GM12878 (cell line): ENCODE data around the gene PALLD. TPM values are rescaled to one million over a fixed set of nuclear protein-coding genes. Genes with fewer than 3 reads are reported as not detected.

Source experiments
- ATAC-seq: fragments of 200-7000 bp; cut with Tn5 transposase; 3 replicates; pipeline ENCODE4 v1.9.1; 2020; ENCODE audit warnings: mild to moderate bottlenecking, moderate library complexity
- BruUV-seq: library from RNA; stranded (reverse); fragments of 400-500 nt; replicated peaks from 2 replicates; lab custom pipeline; 2021; lab: Mats Ljungman, UMichigan
- CTCF ChIA-PET: fragments of 300-600 bp; sonication (Branson Sonifier 250); formaldehyde crosslinking; extraction: SDS; loops from one replicate; lab custom pipeline; 2021; ENCODE audit warnings: inconsistent platforms; lab: Yijun Ruan, JAX
- POLR2A ChIA-PET: fragments of 350-600 bp; formaldehyde crosslinking; extraction: SDS; loops from one replicate; lab custom pipeline; 2021; ENCODE audit warnings: inconsistent platforms; lab: Charles Lee
- RAD21 ChIA-PET: fragments of 300-600 bp; sonication (Branson Sonifier 250); formaldehyde crosslinking; loops from one replicate; lab custom pipeline; 2023; ENCODE audit warnings: antibody characterized with exemption; ENCODE audit not compliant: unreplicated experiment; lab: Charles Lee
- SMC1A ChIA-PET: fragments of 300-600 bp; sonication (Branson Sonifier 250); formaldehyde crosslinking; loops from one replicate; lab custom pipeline; 2023; ENCODE audit not compliant: unreplicated experiment, uncharacterized antibody; lab: Charles Lee
- DNase-seq: peaks from one replicate; pipeline ENCODE4 v3.0.0-alpha.2; 2011; ENCODE audit warnings: low read depth, low spot score
- FAIRE-seq: peaks from 3 replicates; lab custom pipeline; 2011; peaks lifted over from hg19 to GRCh38; lab: Jason Lieb, UNC
- H2AFZ ChIP-seq: 2 replicates; pipeline ENCODE4 v1.6.0; 2011; ENCODE audit warnings: low read depth, low read length, control low read depth; ENCODE audit not compliant: control insufficient read depth
- H3K27ac ChIP-seq: 2 replicates; pipeline ENCODE4 v1.5.1; 2011; ENCODE audit warnings: control low read depth; ENCODE audit not compliant: control insufficient read depth, insufficient read depth
- H3K27me3 ChIP-seq, 2 experiments: replicated peaks in 1 of 2; 2 replicates each; pipeline versions ENCODE4 v1.6.0 to v1.6.1; 2011; ENCODE audit warnings: low read length in 1 of 2; ENCODE audit not compliant: control insufficient read depth in 2 of 2, insufficient read depth in 2 of 2
- H3K36me3 ChIP-seq, 2 experiments: 2 replicates each; pipeline ENCODE4 v1.5.1; 2011; ENCODE audit warnings: low read length in 1 of 2; ENCODE audit not compliant: control insufficient read depth in 2 of 2, insufficient read depth in 2 of 2
- H3K4me1 ChIP-seq: 2 replicates; pipeline ENCODE4 v1.6.1; 2011; ENCODE audit warnings: mild to moderate bottlenecking, low read length, moderate library complexity, mixed read lengths; ENCODE audit not compliant: control insufficient read depth, insufficient read depth
- H3K4me2 ChIP-seq: 2 replicates; pipeline ENCODE4 v1.6.0; 2011; ENCODE audit warnings: control low read depth; ENCODE audit not compliant: control insufficient read depth, insufficient read depth
- H3K4me3 ChIP-seq: fragments of 200-600 bp; sonication (generic); 2 replicates; pipeline ENCODE4 v1.5.1; 2016
- H3K79me2 ChIP-seq: 2 replicates; pipeline ENCODE4 v1.6.0; 2011; ENCODE audit warnings: low read length; ENCODE audit not compliant: control insufficient read depth, insufficient read depth
- H3K9ac ChIP-seq: 2 replicates; pipeline ENCODE4 v1.8.0; 2011; ENCODE audit warnings: low read length, control low read depth, mixed read lengths; ENCODE audit not compliant: control insufficient read depth, insufficient read depth
- H3K9me3 ChIP-seq: replicated peaks from 3 replicates; pipeline ENCODE4 v1.5.1; 2011; ENCODE audit warnings: mild to moderate bottlenecking, low read length; ENCODE audit not compliant: control insufficient read depth, insufficient read depth
- H4K20me1 ChIP-seq: 2 replicates; pipeline ENCODE4 v1.6.0; 2011; ENCODE audit not compliant: control insufficient read depth, insufficient read depth
- ATF3 ChIP-seq: IDR thresholded peaks from 2 replicates; pipeline ENCODE4 v1.6.1; 2011; ENCODE audit warnings: low read depth, mild to moderate bottlenecking, low read length, moderate library complexity, borderline replicate concordance; ENCODE audit errors: extremely low read depth
- CHD4 ChIP-seq: fragments of 200-600 bp; sonication (generic); IDR thresholded peaks from 2 replicates; pipeline ENCODE4 v1.6.1; 2016; ENCODE audit warnings: mild to moderate bottlenecking
- CREM ChIP-seq: IDR thresholded peaks from 2 replicates; pipeline ENCODE4 v1.6.1; 2014; ENCODE audit warnings: antibody characterized with exemption, low read depth
- EED ChIP-seq: sonication (generic); IDR thresholded peaks from 2 replicates; pipeline ENCODE4 v1.6.1; 2016; ENCODE audit warnings: antibody characterized with exemption, low read depth
- EP300 ChIP-seq, 2 experiments: fragments of 150-350 bp in 1 of 2; IDR thresholded peaks; 2 replicates each; pipeline ENCODE4 v1.6.1; 2011 to 2012; ENCODE audit warnings: low read depth in 2 of 2, low read length in 2 of 2, borderline replicate concordance in 1 of 2, improper control_type of control experiment in 1 of 2, inconsistent platforms in 1 of 2; ENCODE audit not compliant: control insufficient read depth in 1 of 2
- FOXK2 ChIP-seq: fragments of 450-650 bp; IDR thresholded peaks from 2 replicates; pipeline ENCODE4 v1.6.1; 2017; ENCODE audit warnings: mild to moderate bottlenecking, moderate library complexity
- HCFC1 ChIP-seq: fragments of 150-350 bp; IDR thresholded peaks from 2 replicates; pipeline ENCODE4 v1.6.1; 2014; ENCODE audit warnings: low read length
- MEF2B ChIP-seq: fragments of 450-650 bp; IDR thresholded peaks from 2 replicates; pipeline ENCODE4 v1.6.1; 2018; ENCODE audit warnings: mild to moderate bottlenecking, moderate library complexity; ENCODE audit not compliant: partially characterized antibody, poor library complexity, severe bottlenecking
- MLLT1 ChIP-seq: fragments of 450-650 bp; IDR thresholded peaks from 2 replicates; pipeline ENCODE4 v1.6.1; 2016; ENCODE audit warnings: mild to moderate bottlenecking
- MXI1 ChIP-seq: fragments of 150-350 bp; IDR thresholded peaks from 2 replicates; pipeline ENCODE4 v1.6.1; 2011; ENCODE audit warnings: low read depth, mild to moderate bottlenecking, inconsistent platforms, low read length, improper control_type of control experiment
- NFIC ChIP-seq: IDR thresholded peaks from 2 replicates; pipeline ENCODE4 v1.6.1; 2012; ENCODE audit warnings: low read depth, mild to moderate bottlenecking, inconsistent platforms, low read length, moderate library complexity
- POLR2AphosphoS5 ChIP-seq: IDR thresholded peaks from 2 replicates; pipeline ENCODE4 v1.6.1; 2011; ENCODE audit warnings: mild to moderate bottlenecking, low read length, inconsistent platforms
- RFX5 ChIP-seq: IDR thresholded peaks from 2 replicates; pipeline ENCODE4 v1.6.1; 2011; ENCODE audit warnings: low read depth, low read length, improper control_type of control experiment
- SMARCA5 ChIP-seq: fragments of 450-650 bp; IDR thresholded peaks from 2 replicates; pipeline ENCODE4 v1.6.1; 2017; ENCODE audit warnings: mild to moderate bottlenecking
- USF2 ChIP-seq: IDR thresholded peaks from 2 replicates; pipeline ENCODE4 v1.6.1; 2011; ENCODE audit warnings: low read depth, low read length, improper control_type of control experiment, borderline replicate concordance
- in situ Hi-C: fragments of 300-500 bp; cut with MboI; formaldehyde crosslinking; loops from 9 replicates; pipeline ENCODE4 v1.14.3; 2018; ENCODE audit warnings: mixed read lengths
- intact Hi-C: fragments of 100-400 bp; cut with micrococcal nuclease; formaldehyde crosslinking; loops from one replicate; pipeline ENCODE4 v1.14.2; 2022; ENCODE audit not compliant: unreplicated experiment
- polyA plus RNA-seq, 11 experiments: library from polyadenylated mRNA; depleted of rRNA in 4 of 11; unstranded in 6 of 11; stranded (reverse) in 5 of 11; fragments of >200 nt; fragmentation: Nextera tagmentation in 4 of 11; fragmentation: Illumina TruSeq in 1 of 11; extraction: Ambion mirVana in 4 of 11; extraction: Trizol in 1 of 11; gene quantifications; 1 replicate in 1 of 11; 2 replicates in 10 of 11; pipeline versions ENCODE4 v1.2.1 to v1.2.3, GENCODE V29; 2011 to 2016; ENCODE audit warnings: inconsistent platforms in 2 of 11, missing spikeins in 2 of 11, low read depth in 1 of 11
- total RNA-seq, 4 experiments: library from RNA; depleted of rRNA in 3 of 4; stranded (reverse); fragments of >200 nt in 3 of 4; fragmentation: Illumina TruSeq in 1 of 4; extraction: Trizol in 1 of 4; gene quantifications; 2 replicates each; pipeline versions ENCODE4 v1.2.1 to v1.2.3, GENCODE V29; 2013 to 2021

The PALLD gene
- total and polyA plus RNA-seq, 10 of the 15 experiments (the other 5 are each of a cell fraction or from before 2014, with no cell fraction given), result 1.0 to 7.7 (median 1.7) TPM

GRCh38 chr4:168498251-168498650, 1.4 kb downstream of the PALLD start:
- Histone ChIP-seq H3K36me3 (no peaks in the 10 kb centered on the region), H3K9ac (no peak overlapping the region), H4K20me1 (no peaks in the 10 kb centered on the region), H3K4me2 (no peak overlapping the region), H2AFZ (no peak overlapping the region), H3K79me2 (no peaks in the 10 kb centered on the region), H3K4me1 (no peaks in the 10 kb centered on the region), H3K27ac (no peak overlapping the region), H3K27me3 (no peaks in the 10 kb centered on the region; a peak in 1 of 4 replicates), H3K4me3 (no peak overlapping the region)
- intact Hi-C loops (no loop called here), in situ Hi-C loops (no loop called here)
- RAD21 ChIA-PET, result interaction anchor here (0.9 kb wide), 1 partner anchor 9 kb away, joined by 3 read pairs; no protein-coding TSS in a partner anchor
- POLR2A ChIA-PET, result no interaction called here
- no TSS peak for BruUV-seq
- no peak for DNase-seq
- SMC1A ChIA-PET, result no interaction called here
- TF ChIP-seq ATF3 (no peak), NFIC (no peak), USF2 (no peak), EP300 (IDR thresholded peaks at IDR 0.05; ENCODE audit: borderline replicate concordance in 1 of 2, control insufficient read depth in 1 of 2, low read depth in 2 of 2, low read length in 2 of 2) (no peak), MLLT1 (no peak), HCFC1 (no peak), EED (no peak), MXI1 (no peak), RFX5 (no peak), POLR2AphosphoS5 (no peak), MEF2B (no peak), SMARCA5 (no peak), CREM (no peak), CHD4 (no peak), FOXK2 (no peak)
- TF ChIP-seq, all 136 proteins: peak for 0
- no peak for FAIRE-seq
- CTCF ChIA-PET, result interaction anchor here (1.4 kb wide), 1 partner anchor 15 kb away, joined by 3 read pairs; no protein-coding TSS in a partner anchor
- H3K9me3 ChIP-seq, result no peaks in the 10 kb centered on the region
- ATAC-seq, result no peak
